HG03354 (cell line): ENCODE measurements around the gene PPP1R1B.

Experiments
- ATAC-seq: cut with Tn5 transposase; IDR thresholded peaks from one replicate; pipeline ENCODE4 v1.9.1; 2021; ENCODE audit warnings: mild to moderate bottlenecking; ENCODE audit not compliant: unreplicated experiment, poor library complexity, severe bottlenecking

The PPP1R1B gene

GRCh38 chr17:39675390-39676082 lies 48.8 kb downstream of the PPP1R1B start:
- ATAC-seq, result no peak

- peak; percentile 44 for ATAC-seq
These were observed 49.6 kb downstream of the PPP1R1B start for GRCh38 chr17:39676198-39676819.

- no peak for ATAC-seq
These were observed 50.3 kb downstream of the PPP1R1B start for GRCh38 chr17:39677072-39677471.

- ATAC-seq, result no peak
These were observed 51.0 kb downstream of the PPP1R1B start for GRCh38 chr17:39677542-39678339.

GRCh38 chr17:39678340-39679116 lies 51.8 kb downstream of the PPP1R1B start:
- no peak for ATAC-seq

- ATAC-seq, result no peak
These were observed 52.9 kb downstream of the PPP1R1B start for GRCh38 chr17:39679521-39680192.

GRCh38 chr17:39683295-39683939 lies 56.7 kb downstream of the PPP1R1B start:
- no peak for ATAC-seq

GRCh38 chr17:39684369-39685192 lies 57.8 kb downstream of the PPP1R1B start:
- no peak for ATAC-seq
